Neuron (in vitro differentiated cells): Measurements from ENCODE around the gene COMTD1.
"Not testable (repeated sequence)": the region's sequence is repeated elsewhere in the genome, so short reads cannot be mapped to it uniquely, and the experiment has no call there.

Source experiments
- H2AFZ ChIP-seq: one replicate; pipeline ENCODE4 v1.6.1; 2013; ENCODE audit warnings: low read depth, mild to moderate bottlenecking, inconsistent platforms, low read length, moderate library complexity
- H3K27me3 ChIP-seq: one replicate; pipeline ENCODE4 v1.6.1; 2013; ENCODE audit warnings: low read length; ENCODE audit not compliant: insufficient read depth
- H3K36me3 ChIP-seq: one replicate; pipeline ENCODE4 v1.6.1; 2013; ENCODE audit warnings: low read length; ENCODE audit not compliant: insufficient read depth
- H3K4me1 ChIP-seq: one replicate; pipeline ENCODE4 v1.6.1; 2013; ENCODE audit warnings: low read length; ENCODE audit not compliant: insufficient read depth
- H3K4me3 ChIP-seq: 2 replicates; pipeline ENCODE4 v1.5.1; 2013; ENCODE audit warnings: mild to moderate bottlenecking, low read length, moderate library complexity
- H3K9me3 ChIP-seq: one replicate; pipeline ENCODE4 v1.6.1; 2013; ENCODE audit warnings: low read length

Gene COMTD1

GRCh38 chr10:75207079-75207856 lies 28.5 kb downstream of the COMTD1 start:
- no peaks in the 10 kb centered on the region for H3K27me3 ChIP-seq
- no peaks in the 10 kb centered on the region for H3K9me3 ChIP-seq
- no peak overlapping the region for H3K4me3 ChIP-seq
- H3K36me3 ChIP-seq, result peaks cover 2% of the 10 kb centered on the region
- peaks cover 11% of the 10 kb centered on the region for H3K4me1 ChIP-seq
- no peak overlapping the region for H2AFZ ChIP-seq

GRCh38 chr10:75206638-75207037 lies 29.1 kb downstream of the COMTD1 start:
- not testable (repeated sequence) for H3K27me3 ChIP-seq, H2AFZ ChIP-seq, H3K9me3 ChIP-seq, H3K4me1 ChIP-seq, H3K36me3 ChIP-seq, H3K4me3 ChIP-seq

GRCh38 chr10:75205908-75206307 lies 29.8 kb downstream of the COMTD1 start:
- Histone ChIP-seq H2AFZ (no peak overlapping the region), H3K36me3 (no peaks in the 10 kb centered on the region), H3K27me3 (no peaks in the 10 kb centered on the region), H3K9me3 (no peaks in the 10 kb centered on the region), H3K4me1 (peaks cover 5% of the 10 kb centered on the region), H3K4me3 (no peak overlapping the region)

- no peaks in the 10 kb centered on the region for H3K27me3 ChIP-seq
- H3K4me1 ChIP-seq, result no peaks in the 10 kb centered on the region
- no peak overlapping the region for H3K4me3 ChIP-seq
- no peaks in the 10 kb centered on the region for H3K9me3 ChIP-seq
- no peak overlapping the region for H2AFZ ChIP-seq
- H3K36me3 ChIP-seq, result no peaks in the 10 kb centered on the region
Measured at GRCh38 chr10:75203724-75204123, 32.0 kb downstream of the COMTD1 start.

- not testable (repeated sequence) for H3K9me3 ChIP-seq, H3K4me1 ChIP-seq, H3K36me3 ChIP-seq, H3K4me3 ChIP-seq, H2AFZ ChIP-seq, H3K27me3 ChIP-seq
Measured at GRCh38 chr10:75203046-75203620, 32.6 kb downstream of the COMTD1 start.

- H2AFZ ChIP-seq, result no peak overlapping the region
- H3K4me1 ChIP-seq, result no peaks in the 10 kb centered on the region
- H3K27me3 ChIP-seq, result no peaks in the 10 kb centered on the region
- H3K9me3 ChIP-seq, result no peaks in the 10 kb centered on the region
- no peaks in the 10 kb centered on the region for H3K36me3 ChIP-seq
- no peak overlapping the region for H3K4me3 ChIP-seq
Measured at GRCh38 chr10:75202321-75203045, 33.3 kb downstream of the COMTD1 start.

- Histone ChIP-seq H3K27me3 (no peaks in the 10 kb centered on the region), H2AFZ (no peak overlapping the region), H3K36me3 (no peaks in the 10 kb centered on the region), H3K9me3 (no peaks in the 10 kb centered on the region), H3K4me1 (no peaks in the 10 kb centered on the region), H3K4me3 (no peak overlapping the region)
Measured at GRCh38 chr10:75201793-75202307, 33.9 kb downstream of the COMTD1 start.

- not testable (repeated sequence) for H3K4me1 ChIP-seq, H3K9me3 ChIP-seq, H3K4me3 ChIP-seq, H2AFZ ChIP-seq, H3K36me3 ChIP-seq, H3K27me3 ChIP-seq
Measured at GRCh38 chr10:75199949-75200348, 35.8 kb downstream of the COMTD1 start.

- H3K9me3 ChIP-seq, result no peaks in the 10 kb centered on the region
- H3K36me3 ChIP-seq, result no peaks in the 10 kb centered on the region
- H3K27me3 ChIP-seq, result no peaks in the 10 kb centered on the region
- no peak overlapping the region for H2AFZ ChIP-seq
- H3K4me3 ChIP-seq, result no peak overlapping the region
- H3K4me1 ChIP-seq, result no peaks in the 10 kb centered on the region
Measured at GRCh38 chr10:75197906-75198305, 37.9 kb downstream of the COMTD1 start.

GRCh38 chr10:75197066-75197465 lies 38.7 kb downstream of the COMTD1 start:
- Histone ChIP-seq H2AFZ (no peak overlapping the region), H3K4me1 (no peaks in the 10 kb centered on the region), H3K36me3 (no peaks in the 10 kb centered on the region), H3K9me3 (no peaks in the 10 kb centered on the region), H3K4me3 (no peak overlapping the region), H3K27me3 (no peaks in the 10 kb centered on the region)

GRCh38 chr10:75195035-75195763 lies 40.6 kb downstream of the COMTD1 start:
- Histone ChIP-seq H3K4me3 (no peak overlapping the region), H2AFZ (no peak overlapping the region), H3K27me3 (no peaks in the 10 kb centered on the region), H3K4me1 (no peaks in the 10 kb centered on the region), H3K9me3 (no peaks in the 10 kb centered on the region), H3K36me3 (no peaks in the 10 kb centered on the region)

- H2AFZ ChIP-seq, H3K4me1 ChIP-seq, H3K9me3 ChIP-seq, H3K36me3 ChIP-seq, H3K4me3 ChIP-seq, H3K27me3 ChIP-seq: not testable (repeated sequence)
Measured at GRCh38 chr10:75194625-75195024, 41.1 kb downstream of the COMTD1 start.
